HG03095 (cell line): ENCODE results near the gene NCBP3.

ENCODE experiments used
- ATAC-seq: cut with Tn5 transposase; IDR thresholded peaks from one replicate; pipeline ENCODE4 v1.9.1; 2021; ENCODE audit warnings: moderate library complexity; ENCODE audit not compliant: unreplicated experiment

The NCBP3 gene

GRCh38 chr17:3845621-3846436, at the start of gene NCBP3:
Gene NCBP3, minus strand, starts transcription at chr17:3846246. Its CDS starts 23 bp downstream, at chr17:3846223.
- ATAC-seq = peak; percentile 90

DNA sequence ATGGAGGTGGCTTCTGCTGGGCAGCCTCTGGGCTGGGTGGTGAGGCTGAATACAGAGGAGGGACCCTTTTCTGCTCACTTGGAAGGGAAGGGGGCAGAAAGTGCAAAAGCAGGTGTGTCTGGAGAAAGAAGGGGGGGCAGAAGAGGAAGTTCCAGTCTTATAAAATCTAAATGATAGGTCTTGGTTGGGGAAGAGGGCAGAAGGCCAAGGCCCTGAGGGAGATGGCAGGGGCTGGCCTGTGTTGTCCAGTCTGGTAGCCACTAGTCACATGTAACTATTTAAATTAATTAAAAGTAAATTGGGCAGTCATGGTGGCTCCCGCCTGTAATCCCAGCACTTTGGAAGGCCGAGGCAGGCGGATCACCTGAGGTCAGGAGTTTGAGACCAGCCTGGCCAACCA, 49.3 kb upstream of the NCBP3 start:
- no peak for ATAC-seq

DNA sequence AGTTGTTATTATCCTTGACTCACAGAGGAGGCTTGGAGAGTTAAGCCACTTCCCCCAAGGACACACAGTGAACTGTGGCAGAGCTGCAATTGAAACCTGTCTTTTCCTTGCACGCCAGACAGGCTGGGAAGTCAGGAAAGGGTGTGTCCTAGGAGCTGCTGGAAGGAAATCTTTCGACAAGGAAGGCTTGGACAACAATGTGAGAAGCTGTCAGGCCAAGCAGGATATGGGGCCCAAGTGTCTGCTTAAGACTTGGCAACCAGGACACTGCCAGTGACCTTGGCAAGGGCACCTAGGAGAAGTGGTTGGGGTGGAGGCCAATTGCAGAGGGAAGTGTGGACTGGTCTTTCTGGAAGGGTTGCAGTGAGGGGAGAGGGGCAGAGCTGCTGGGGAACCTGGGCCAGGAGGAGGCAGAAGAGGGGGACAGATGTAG, 48.9 kb upstream of the NCBP3 start:
- no peak for ATAC-seq

DNA sequence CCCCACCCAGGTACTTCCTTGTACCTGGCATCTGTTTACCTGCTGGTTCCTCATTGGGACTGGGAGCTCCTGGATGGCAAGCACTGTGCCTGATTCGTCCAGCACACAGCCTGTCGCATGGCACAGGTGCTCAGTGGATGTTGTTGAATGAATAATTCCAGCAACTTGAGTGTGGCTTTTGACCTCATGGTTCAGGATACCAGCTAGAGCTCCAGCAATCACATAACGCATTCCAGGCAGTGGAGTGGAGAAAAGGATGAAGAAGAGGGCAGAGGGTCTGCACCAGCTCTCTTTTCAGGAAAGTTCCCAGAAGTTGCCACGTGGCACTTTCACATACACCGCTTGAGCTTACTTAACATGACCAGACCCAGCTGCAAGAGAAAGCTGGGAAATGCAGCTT, 48.1 kb upstream of the NCBP3 start:
- ATAC-seq = no peak

GRCh38 chr17:3893720-3894116, 47.7 kb upstream of the NCBP3 start:
- no peak for ATAC-seq

- peak; percentile 79 for ATAC-seq
Measured at GRCh38 chr17:3893003-3893719, 47.1 kb upstream of the NCBP3 start, which contains the start of gene CAMKK1. Gene CAMKK1, minus strand, starts transcription at chr17:3893053. Its CDS starts 7,366 bp downstream, at chr17:3885687.

GRCh38 chr17:3892095-3892998, 46.3 kb upstream of the NCBP3 start:
- ATAC-seq = peak; percentile 3

DNA sequence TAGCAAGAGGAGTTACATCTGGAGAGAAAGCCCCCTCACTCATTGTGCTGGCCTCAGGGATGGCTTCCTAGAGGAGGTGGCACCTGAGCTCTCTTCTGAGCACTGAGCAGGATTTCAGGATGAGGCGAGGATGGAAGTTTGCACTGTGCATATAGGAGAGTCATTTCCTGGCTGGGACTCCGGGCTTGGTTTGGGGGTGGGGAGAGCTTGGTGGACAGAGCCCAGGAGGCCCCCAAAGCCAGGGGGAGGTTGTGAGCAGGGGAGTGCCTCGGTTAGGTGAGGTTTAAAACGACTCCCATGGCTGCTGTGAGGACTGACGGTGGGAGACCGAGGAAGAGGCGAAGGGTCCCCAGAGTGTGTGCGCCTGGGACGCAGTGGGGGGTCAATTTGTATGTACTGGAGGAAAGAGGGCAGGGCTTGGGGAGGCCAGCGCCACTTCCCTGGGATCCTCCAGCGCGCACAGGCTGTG, 45.6 kb upstream of the NCBP3 start:
- ATAC-seq = no peak

GRCh38 chr17:3890878-3891219, 44.8 kb upstream of the NCBP3 start:
- ATAC-seq = no peak

DNA sequence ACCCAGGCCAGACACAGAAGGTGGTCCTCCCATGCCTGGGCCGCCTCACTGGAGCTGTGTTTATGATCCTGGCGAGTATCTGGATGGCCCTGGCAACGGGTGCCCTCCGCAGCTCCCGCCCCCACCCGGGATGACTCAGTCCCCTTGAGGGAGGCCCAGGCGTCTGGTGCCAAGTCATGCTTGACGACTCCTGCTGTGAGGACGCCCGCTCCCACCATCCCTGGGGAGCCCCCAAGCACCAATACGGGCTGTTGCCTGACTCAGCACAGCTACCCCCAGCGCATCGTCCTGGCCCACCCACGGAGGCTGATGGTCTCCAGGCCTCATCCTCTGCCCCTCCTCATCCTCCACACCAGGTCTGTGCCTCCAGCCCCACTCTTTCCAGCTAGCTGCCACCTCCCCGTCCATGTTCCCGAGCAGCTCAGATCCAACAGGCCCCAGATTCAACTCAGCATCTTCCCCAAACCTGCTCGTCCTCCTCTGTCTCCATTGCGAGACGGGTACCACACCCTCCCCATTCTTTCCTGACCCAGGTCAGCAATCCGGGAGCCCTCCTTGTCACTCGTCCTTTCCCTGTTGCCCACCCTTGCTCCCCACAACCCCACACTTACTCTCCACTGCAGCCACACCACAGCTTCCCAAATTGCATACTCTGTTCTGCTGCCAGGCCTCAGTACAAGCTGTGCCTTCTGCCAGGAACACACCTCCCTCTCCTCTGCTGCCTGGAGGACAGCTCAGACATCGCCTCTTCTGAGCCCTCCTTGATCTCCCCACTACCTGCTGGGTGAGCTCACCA, 44.2 kb upstream of the NCBP3 start:
- ATAC-seq = no peak

DNA sequence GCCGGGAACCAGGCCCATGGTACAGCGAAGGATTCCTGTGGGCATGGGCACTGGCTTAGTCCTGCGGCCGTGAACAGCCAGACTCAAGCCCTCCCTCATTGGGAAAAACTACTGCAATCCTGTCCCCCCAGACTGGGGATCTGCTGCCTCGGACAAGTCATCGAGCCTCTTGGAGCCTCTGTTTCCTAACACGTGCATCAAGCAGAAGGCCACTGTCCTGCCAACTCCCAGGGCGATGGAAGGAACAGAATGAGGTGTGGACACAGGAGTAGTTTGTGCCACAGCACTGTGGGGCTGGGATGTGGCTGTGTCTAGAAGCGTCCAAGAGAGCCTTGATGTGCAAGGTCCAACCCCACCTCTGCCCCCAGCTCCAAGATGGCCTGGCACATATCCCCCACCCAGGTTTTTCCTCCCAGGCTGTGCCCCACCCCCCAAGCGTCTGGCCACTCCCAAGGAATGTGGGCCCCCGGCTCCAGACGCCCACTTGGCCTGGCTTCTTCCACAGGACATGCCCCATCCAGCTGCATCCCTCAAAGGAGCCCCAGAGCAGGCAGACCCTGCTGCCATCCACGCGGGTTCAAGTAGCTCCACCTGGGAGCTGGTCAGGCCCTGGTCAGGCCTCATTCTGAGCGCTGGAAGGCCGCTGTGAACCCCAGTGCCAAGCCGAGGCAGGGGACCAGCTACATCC, 43.4 kb upstream of the NCBP3 start:
- no peak for ATAC-seq

DNA sequence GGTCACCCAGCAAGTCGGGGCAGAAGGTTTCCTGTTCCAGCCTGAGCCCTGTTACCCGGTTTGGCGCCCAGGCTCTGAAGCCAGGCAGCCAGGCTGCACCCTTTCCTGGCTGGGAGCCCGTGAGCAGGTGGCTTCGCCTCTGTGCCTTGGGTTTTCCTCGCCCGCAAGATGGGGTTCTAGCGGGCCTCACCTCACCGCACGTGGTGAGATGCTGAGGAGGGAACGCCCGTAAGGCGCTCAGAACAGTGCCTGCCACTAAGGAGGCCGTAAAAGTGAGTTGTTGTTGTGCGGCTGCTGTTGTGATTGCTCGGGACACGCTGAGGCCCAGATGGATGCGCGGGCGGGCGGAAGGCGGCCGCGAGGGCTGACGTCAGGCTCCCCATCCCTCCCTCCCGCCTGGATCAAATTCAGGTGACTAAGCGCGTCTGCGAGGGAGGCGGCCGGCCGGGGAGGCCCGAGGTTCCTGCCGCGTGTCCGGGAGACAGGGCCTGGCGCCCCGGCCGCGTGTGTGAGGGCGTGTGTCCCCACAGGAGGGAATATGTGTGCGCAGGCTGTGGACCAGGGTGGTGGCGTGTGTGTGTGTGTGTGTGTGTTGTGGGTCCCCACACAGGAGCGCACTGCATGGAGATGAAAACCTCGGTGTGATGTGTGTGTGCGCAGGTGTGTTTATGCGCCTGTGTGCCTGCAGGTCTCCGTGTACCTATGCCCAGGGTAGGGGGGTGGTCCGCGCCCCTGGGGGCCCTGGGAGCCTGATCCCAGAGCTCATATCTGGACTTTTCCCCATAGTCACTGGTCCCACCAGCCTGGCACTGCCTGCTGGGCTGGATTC, 42.5 kb upstream of the NCBP3 start:
- no peak for ATAC-seq

DNA sequence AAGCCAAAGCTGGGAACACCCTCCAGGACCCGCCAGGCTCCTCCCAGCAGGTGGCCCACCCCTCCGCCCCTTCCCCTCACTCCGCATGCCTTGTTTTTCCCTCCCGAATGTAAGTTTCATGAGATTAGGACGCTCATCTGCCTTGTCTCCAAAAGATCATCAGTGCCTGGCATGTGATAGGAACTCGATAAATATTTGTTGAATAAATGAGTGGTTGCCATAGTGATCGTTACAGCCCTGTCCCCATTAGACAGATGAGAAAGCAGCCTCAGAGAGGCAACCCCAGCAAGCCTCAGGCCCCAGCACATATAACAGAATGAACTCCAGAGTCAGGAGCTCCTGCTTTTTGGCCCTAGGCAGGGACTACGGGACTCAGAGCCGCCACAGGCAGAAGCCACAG, 41.8 kb upstream of the NCBP3 start:
- no peak for ATAC-seq

GRCh38 chr17:3887394-3887793, 41.3 kb upstream of the NCBP3 start:
- no peak for ATAC-seq

- no peak for ATAC-seq
Measured at GRCh38 chr17:3886776-3887175, 40.7 kb upstream of the NCBP3 start.

- ATAC-seq = no peak
Measured at GRCh38 chr17:3885970-3886369, 39.9 kb upstream of the NCBP3 start.

- no peak for ATAC-seq
Measured at GRCh38 chr17:3885271-3885670, 39.2 kb upstream of the NCBP3 start.

DNA sequence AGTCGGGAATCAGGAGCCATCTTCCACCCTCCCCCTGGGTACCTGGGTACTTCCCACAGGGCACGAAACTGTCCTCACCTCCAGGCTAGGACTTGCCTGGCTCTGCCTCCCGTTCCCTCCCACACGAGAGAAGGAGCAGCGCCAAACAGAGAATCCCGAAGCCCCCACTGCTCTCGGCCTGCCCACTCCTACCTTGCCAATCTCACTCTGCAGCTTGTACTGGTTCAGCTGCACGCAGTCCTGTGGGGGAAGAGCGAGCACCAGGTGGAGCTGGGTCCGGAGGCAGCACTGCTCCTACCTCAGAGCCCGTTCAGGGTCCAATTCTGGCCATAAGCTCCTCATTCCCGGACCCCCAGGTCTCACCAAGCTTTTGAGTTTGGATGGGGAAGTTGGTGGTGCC, 38.1 kb upstream of the NCBP3 start:
- ATAC-seq = no peak

- no peak for ATAC-seq
Measured at GRCh38 chr17:3882276-3882675, 36.2 kb upstream of the NCBP3 start.
